ENCODE results near the gene COQ5. TPM values are rescaled to one million over a fixed set of nuclear protein-coding genes. Genes with fewer than 3 reads are reported as not detected.

The COQ5 gene
- total and polyA plus RNA-seq, 2 experiments from 2014 or later, result 30.7 to 32.6 TPM

DNA sequence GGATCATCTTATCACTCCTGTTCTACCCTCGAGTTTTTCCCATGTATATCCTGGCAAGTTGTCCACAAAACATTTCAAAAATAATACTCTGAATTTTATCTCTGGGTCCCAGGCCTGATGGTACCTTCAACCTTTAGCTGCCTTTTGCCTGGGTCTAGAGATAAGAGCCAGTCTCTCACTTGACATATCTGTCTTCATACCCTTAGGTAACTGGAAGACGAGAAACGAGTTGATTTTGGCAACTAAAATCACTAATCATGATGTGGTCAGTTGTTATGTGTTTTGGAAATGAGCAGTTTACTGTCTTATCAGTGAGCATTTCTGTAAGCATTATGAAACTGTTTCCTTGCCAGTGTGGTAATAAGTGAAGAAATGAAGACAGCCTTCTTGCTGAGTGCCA is 11.5 kb upstream of the COQ5 start:
- Histone ChIP-seq H3K4me1 (ENCODE audit: insufficient read depth) (peaks cover 33% of the 10 kb centered on the region), H2AFZ (no peak overlapping the region), H3K27me3 (ENCODE audit: insufficient read depth) (no peaks in the 10 kb centered on the region), H3K36me3 (ENCODE audit: insufficient read depth) (no peaks in the 10 kb centered on the region), H3K27ac (ENCODE audit: low read depth) (no peak overlapping the region; the same call in 1 of the 2 replicates), H3K9me2 (ENCODE audit: insufficient read depth) (no peaks in the 10 kb centered on the region), H4K20me1 (replicated peaks; ENCODE audit: insufficient read depth) (peaks cover 75% of the 10 kb centered on the region), H3K4me2 (no peak overlapping the region), H3F3A (replicated peaks; ENCODE audit: low read depth) (peaks cover 2% of the 10 kb centered on the region; the same call in 1 of the 2 replicates), H3K4me3 (no peak overlapping the region), H3K79me2 (replicated peaks; ENCODE audit: insufficient read depth) (peaks cover 100% of the 10 kb centered on the region)
- DNase-seq (ENCODE audit: low spot score) (no peak), ATAC-seq (no peak)
- H3K9me3 Mint-ChIP-seq, result no peaks in the 10 kb centered on the region
- no peaks in the 10 kb centered on the region for H3K27me3 Mint-ChIP-seq (ENCODE audit: insufficient read depth, low read depth, poor library complexity)
- H3K4me3 Mint-ChIP-seq, result no peak overlapping the region
- H3K4me1 Mint-ChIP-seq, result peaks cover 23% of the 10 kb centered on the region
- no peak overlapping the region for H3K27ac Mint-ChIP-seq
- peaks cover 24% of the 10 kb centered on the region for H3K36me3 Mint-ChIP-seq (ENCODE audit: low read depth)
- TF ChIP-seq, protein P1, sequence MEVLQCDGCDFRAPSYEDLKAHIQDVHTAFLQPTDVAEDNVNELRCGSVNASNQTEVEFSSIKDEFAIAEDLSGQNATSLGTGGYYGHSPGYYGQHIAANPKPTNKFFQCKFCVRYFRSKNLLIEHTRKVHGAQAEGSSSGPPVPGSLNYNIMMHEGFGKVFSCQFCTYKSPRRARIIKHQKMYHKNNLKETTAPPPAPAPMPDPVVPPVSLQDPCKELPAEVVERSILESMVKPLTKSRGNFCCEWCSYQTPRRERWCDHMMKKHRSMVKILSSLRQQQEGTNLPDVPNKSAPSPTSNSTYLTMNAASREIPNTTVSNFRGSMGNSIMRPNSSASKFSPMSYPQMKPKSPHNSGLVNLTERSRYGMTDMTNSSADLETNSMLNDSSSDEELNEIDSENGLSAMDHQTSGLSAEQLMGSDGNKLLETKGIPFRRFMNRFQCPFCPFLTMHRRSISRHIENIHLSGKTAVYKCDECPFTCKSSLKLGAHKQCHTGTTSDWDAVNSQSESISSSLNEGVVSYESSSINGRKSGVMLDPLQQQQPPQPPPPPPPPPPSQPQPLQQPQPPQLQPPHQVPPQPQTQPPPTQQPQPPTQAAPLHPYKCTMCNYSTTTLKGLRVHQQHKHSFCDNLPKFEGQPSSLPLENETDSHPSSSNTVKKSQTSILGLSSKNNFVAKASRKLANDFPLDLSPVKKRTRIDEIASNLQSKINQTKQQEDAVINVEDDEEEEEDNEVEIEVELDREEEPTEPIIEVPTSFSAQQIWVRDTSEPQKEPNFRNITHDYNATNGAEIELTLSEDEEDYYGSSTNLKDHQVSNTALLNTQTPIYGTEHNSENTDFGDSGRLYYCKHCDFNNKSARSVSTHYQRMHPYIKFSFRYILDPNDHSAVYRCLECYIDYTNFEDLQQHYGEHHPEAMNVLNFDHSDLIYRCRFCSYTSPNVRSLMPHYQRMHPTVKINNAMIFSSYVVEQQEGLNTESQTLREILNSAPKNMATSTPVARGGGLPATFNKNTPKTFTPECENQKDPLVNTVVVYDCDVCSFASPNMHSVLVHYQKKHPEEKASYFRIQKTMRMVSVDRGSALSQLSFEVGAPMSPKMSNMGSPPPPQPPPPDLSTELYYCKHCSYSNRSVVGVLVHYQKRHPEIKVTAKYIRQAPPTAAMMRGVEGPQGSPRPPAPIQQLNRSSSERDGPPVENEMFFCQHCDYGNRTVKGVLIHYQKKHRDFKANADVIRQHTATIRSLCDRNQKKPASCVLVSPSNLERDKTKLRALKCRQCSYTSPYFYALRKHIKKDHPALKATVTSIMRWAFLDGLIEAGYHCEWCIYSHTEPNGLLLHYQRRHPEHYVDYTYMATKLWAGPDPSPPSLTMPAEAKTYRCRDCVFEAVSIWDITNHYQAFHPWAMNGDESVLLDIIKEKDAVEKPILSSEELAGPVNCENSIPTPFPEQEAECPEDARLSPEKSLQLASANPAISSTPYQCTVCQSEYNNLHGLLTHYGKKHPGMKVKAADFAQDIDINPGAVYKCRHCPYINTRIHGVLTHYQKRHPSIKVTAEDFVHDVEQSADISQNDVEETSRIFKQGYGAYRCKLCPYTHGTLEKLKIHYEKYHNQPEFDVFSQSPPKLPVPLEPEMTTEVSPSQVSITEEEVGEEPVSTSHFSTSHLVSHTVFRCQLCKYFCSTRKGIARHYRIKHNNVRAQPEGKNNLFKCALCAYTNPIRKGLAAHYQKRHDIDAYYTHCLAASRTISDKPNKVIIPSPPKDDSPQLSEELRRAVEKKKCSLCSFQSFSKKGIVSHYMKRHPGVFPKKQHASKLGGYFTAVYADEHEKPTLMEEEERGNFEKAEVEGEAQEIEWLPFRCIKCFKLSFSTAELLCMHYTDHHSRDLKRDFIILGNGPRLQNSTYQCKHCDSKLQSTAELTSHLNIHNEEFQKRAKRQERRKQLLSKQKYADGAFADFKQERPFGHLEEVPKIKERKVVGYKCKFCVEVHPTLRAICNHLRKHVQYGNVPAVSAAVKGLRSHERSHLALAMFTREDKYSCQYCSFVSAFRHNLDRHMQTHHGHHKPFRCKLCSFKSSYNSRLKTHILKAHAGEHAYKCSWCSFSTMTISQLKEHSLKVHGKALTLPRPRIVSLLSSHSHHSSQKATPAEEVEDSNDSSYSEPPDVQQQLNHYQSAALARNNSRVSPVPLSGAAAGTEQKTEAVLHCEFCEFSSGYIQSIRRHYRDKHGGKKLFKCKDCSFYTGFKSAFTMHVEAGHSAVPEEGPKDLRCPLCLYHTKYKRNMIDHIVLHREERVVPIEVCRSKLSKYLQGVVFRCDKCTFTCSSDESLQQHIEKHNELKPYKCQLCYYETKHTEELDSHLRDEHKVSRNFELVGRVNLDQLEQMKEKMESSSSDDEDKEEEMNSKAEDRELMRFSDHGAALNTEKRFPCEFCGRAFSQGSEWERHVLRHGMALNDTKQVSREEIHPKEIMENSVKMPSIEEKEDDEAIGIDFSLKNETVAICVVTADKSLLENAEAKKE (CRISPR knock-in tag; IDR thresholded peaks at IDR 0.05), result no peak
- no peak for TF ChIP-seq CREB1 (CRISPR knock-in tag; IDR thresholded peaks at IDR 0.05; ENCODE audit: low read depth)
- TF ChIP-seq, protein P2, sequence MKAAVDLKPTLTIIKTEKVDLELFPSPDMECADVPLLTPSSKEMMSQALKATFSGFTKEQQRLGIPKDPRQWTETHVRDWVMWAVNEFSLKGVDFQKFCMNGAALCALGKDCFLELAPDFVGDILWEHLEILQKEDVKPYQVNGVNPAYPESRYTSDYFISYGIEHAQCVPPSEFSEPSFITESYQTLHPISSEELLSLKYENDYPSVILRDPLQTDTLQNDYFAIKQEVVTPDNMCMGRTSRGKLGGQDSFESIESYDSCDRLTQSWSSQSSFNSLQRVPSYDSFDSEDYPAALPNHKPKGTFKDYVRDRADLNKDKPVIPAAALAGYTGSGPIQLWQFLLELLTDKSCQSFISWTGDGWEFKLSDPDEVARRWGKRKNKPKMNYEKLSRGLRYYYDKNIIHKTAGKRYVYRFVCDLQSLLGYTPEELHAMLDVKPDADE (IDR thresholded peaks at IDR 0.05), result no peak
- TF ChIP-seq, protein P3, sequence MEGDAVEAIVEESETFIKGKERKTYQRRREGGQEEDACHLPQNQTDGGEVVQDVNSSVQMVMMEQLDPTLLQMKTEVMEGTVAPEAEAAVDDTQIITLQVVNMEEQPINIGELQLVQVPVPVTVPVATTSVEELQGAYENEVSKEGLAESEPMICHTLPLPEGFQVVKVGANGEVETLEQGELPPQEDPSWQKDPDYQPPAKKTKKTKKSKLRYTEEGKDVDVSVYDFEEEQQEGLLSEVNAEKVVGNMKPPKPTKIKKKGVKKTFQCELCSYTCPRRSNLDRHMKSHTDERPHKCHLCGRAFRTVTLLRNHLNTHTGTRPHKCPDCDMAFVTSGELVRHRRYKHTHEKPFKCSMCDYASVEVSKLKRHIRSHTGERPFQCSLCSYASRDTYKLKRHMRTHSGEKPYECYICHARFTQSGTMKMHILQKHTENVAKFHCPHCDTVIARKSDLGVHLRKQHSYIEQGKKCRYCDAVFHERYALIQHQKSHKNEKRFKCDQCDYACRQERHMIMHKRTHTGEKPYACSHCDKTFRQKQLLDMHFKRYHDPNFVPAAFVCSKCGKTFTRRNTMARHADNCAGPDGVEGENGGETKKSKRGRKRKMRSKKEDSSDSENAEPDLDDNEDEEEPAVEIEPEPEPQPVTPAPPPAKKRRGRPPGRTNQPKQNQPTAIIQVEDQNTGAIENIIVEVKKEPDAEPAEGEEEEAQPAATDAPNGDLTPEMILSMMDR (conservative IDR thresholded peaks at IDR 0.05; ENCODE audit: low read depth in 2 of 2), result no peak
- TF ChIP-seq STAT1 (IDR thresholded peaks at IDR 0.05; ENCODE audit: unreplicated experiment), result no peak
- no peak for TF ChIP-seq EZH2phosphoT487 (IDR thresholded peaks at IDR 0.05; ENCODE audit: unreplicated experiment)
- TF ChIP-seq ZNF114 (CRISPR knock-in tag; IDR thresholded peaks at IDR 0.05), result no peak
- TF ChIP-seq EZH2 (IDR thresholded peaks at IDR 0.05; ENCODE audit: low read depth, unreplicated experiment), result no peak
- TF ChIP-seq JUNB (IDR thresholded peaks at IDR 0.05; ENCODE audit: unreplicated experiment), result no peak
- TF ChIP-seq POLR2AphosphoS5 (IDR thresholded peaks at IDR 0.05; ENCODE audit: low read depth), result no peak
- TF ChIP-seq NANOG (IDR thresholded peaks at IDR 0.05; ENCODE audit: borderline replicate concordance), result no peak
- TF ChIP-seq ZNF331 (CRISPR knock-in tag; IDR thresholded peaks at IDR 0.05; ENCODE audit: low read depth), result no peak
- TF ChIP-seq, protein P4, sequence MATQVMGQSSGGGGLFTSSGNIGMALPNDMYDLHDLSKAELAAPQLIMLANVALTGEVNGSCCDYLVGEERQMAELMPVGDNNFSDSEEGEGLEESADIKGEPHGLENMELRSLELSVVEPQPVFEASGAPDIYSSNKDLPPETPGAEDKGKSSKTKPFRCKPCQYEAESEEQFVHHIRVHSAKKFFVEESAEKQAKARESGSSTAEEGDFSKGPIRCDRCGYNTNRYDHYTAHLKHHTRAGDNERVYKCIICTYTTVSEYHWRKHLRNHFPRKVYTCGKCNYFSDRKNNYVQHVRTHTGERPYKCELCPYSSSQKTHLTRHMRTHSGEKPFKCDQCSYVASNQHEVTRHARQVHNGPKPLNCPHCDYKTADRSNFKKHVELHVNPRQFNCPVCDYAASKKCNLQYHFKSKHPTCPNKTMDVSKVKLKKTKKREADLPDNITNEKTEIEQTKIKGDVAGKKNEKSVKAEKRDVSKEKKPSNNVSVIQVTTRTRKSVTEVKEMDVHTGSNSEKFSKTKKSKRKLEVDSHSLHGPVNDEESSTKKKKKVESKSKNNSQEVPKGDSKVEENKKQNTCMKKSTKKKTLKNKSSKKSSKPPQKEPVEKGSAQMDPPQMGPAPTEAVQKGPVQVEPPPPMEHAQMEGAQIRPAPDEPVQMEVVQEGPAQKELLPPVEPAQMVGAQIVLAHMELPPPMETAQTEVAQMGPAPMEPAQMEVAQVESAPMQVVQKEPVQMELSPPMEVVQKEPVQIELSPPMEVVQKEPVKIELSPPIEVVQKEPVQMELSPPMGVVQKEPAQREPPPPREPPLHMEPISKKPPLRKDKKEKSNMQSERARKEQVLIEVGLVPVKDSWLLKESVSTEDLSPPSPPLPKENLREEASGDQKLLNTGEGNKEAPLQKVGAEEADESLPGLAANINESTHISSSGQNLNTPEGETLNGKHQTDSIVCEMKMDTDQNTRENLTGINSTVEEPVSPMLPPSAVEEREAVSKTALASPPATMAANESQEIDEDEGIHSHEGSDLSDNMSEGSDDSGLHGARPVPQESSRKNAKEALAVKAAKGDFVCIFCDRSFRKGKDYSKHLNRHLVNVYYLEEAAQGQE (IDR thresholded peaks at IDR 0.05; ENCODE audit: unreplicated experiment), result no peak

Measured in GM23338 (cell line).